PC-3 (cell line): ENCODE data around the gene CCDC192. TPM values are rescaled to one million over a fixed set of nuclear protein-coding genes. Genes with fewer than 3 reads are reported as not detected.

Experiments
- ATAC-seq: fragments of 200-7000 bp; cut with Tn5 transposase; 2 replicates; pipeline ENCODE4 v1.9.1; 2020; ENCODE audit warnings: mild to moderate bottlenecking, moderate library complexity
- BruUV-seq: library from RNA; stranded (reverse); fragments of 400-500 nt; replicated peaks from 2 replicates; lab custom pipeline; 2021; lab: Mats Ljungman, UMichigan
- CTCF ChIA-PET: fragments of 300-600 bp; sonication (Branson Sonifier 250); formaldehyde crosslinking; loops from one replicate; lab custom pipeline; 2022; ENCODE audit warnings: antibody characterized with exemption; lab: Charles Lee
- POLR2A ChIA-PET: fragments of 300-600 bp; sonication (Branson Sonifier 250); formaldehyde crosslinking; loops from one replicate; lab custom pipeline; 2022; ENCODE audit warnings: antibody characterized with exemption; ENCODE audit not compliant: unreplicated experiment; lab: Charles Lee
- DNase-seq: peaks from one replicate; pipeline ENCODE4 v3.0.0-alpha.2; 2015
- H2AFZ ChIP-seq: fragments of 300-600 bp; sonication (generic); 2 replicates; pipeline ENCODE4 v1.6.0; 2016; ENCODE audit warnings: antibody characterized with exemption, low read length
- H3F3A ChIP-seq: fragments of 300-600 bp; sonication (generic); one replicate; pipeline ENCODE4 v1.6.0; 2017; ENCODE audit warnings: antibody characterized with exemption, low read length, control low read depth, mild to moderate bottlenecking; ENCODE audit not compliant: unreplicated experiment
- H3K27ac ChIP-seq: fragments of 300-600 bp; sonication (generic); 2 replicates; pipeline ENCODE4 v1.5.1; 2016; ENCODE audit warnings: mild to moderate bottlenecking, low read length
- H3K27me3 ChIP-seq: fragments of 300-600 bp; sonication (generic); 2 replicates; pipeline ENCODE4 v1.6.1; 2016; ENCODE audit warnings: low read length, mixed read lengths
- H3K36me3 ChIP-seq: fragments of 300-600 bp; sonication (generic); 2 replicates; pipeline ENCODE4 v1.6.1; 2016; ENCODE audit warnings: low read depth, mixed run types, low read length, mixed read lengths
- H3K4me1 ChIP-seq: fragments of 300-600 bp; sonication (generic); 2 replicates; pipeline ENCODE4 v1.5.1; 2016; ENCODE audit warnings: low read length; ENCODE audit not compliant: insufficient read depth
- H3K4me2 ChIP-seq: fragments of 300-600 bp; sonication (generic); 2 replicates; pipeline ENCODE4 v1.6.0; 2016; ENCODE audit warnings: low read length
- H3K4me3 ChIP-seq: fragments of 300-600 bp; sonication (generic); 2 replicates; pipeline ENCODE4 v1.5.1; 2016; ENCODE audit warnings: mild to moderate bottlenecking, low read length, mixed read lengths
- H3K79me2 ChIP-seq: fragments of 300-600 bp; sonication (generic); 2 replicates; pipeline ENCODE4 v1.6.1; 2017; ENCODE audit warnings: low read length, mixed read lengths
- H3K9ac ChIP-seq: fragments of 300-600 bp; sonication (generic); 2 replicates; pipeline ENCODE4 v1.6.0; 2016; ENCODE audit warnings: mild to moderate bottlenecking, low read length
- H3K9me2 ChIP-seq: fragments of 300-600 bp; sonication (generic); replicated peaks from 2 replicates; pipeline ENCODE4 v1.6.1; 2016; ENCODE audit warnings: mixed run types, low read length, mixed read lengths
- H3K9me3 ChIP-seq: fragments of 300-600 bp; sonication (generic); 2 replicates; pipeline ENCODE4 v1.6.1; 2016; ENCODE audit warnings: low read length, mixed read lengths
- H4K20me1 ChIP-seq: fragments of 300-600 bp; sonication (generic); 2 replicates; pipeline ENCODE4 v1.6.1; 2016; ENCODE audit warnings: low read length, mixed read lengths
- CTCF ChIP-seq: fragments of 300-600 bp; sonication (generic); conservative IDR thresholded peaks from 2 replicates; pipeline ENCODE4 v1.5.1; 2017; ENCODE audit warnings: antibody characterized with exemption, low read depth, mild to moderate bottlenecking, low read length
- EZH2 ChIP-seq: fragments of 300-600 bp; sonication (generic); IDR thresholded peaks from one replicate; pipeline ENCODE4 v1.6.1; 2017; ENCODE audit warnings: antibody characterized with exemption, mild to moderate bottlenecking, low read length; ENCODE audit not compliant: unreplicated experiment
- EZH2phosphoT487 ChIP-seq: fragments of 300-600 bp; sonication (generic); IDR thresholded peaks from 2 replicates; pipeline ENCODE4 v1.6.1; 2018; ENCODE audit warnings: mild to moderate bottlenecking, antibody characterized with exemption, low read length, borderline replicate concordance
- intact Hi-C: fragments of 100-400 bp; cut with micrococcal nuclease; formaldehyde crosslinking; loops from 2 replicates; pipeline ENCODE4 v1.9.0; 2023
- total RNA-seq: library from RNA; depleted of rRNA; stranded (reverse); fragments of >200 nt; gene quantifications from 2 replicates; pipeline ENCODE4 v1.2.3, GENCODE V29; 2014

The CCDC192 gene
- total RNA-seq, 1 experiment from 2014 or later: not detected

- H3K4me3 ChIP-seq: no peak overlapping the region
Observed at GRCh38 chr5:127960270-127960691, 257.1 kb downstream of the CCDC192 start.

GRCh38 chr5:127961006-127961762, 258.0 kb downstream of the CCDC192 start:
- no peak overlapping the region for H2AFZ ChIP-seq
- H3F3A ChIP-seq: no peaks in the 10 kb centered on the region
- CTCF ChIA-PET: no interaction called here
- intact Hi-C loops: no loop called here
- H3K36me3 ChIP-seq: no peaks in the 10 kb centered on the region
- no TSS peak for BruUV-seq
- H3K27me3 ChIP-seq: no peaks in the 10 kb centered on the region
- H4K20me1 ChIP-seq: no peaks in the 10 kb centered on the region
- TF ChIP-seq CTCF (no peak), EZH2 (no peak), EZH2phosphoT487 (no peak)
- POLR2A ChIA-PET: no interaction called here
- H3K9ac ChIP-seq: no peak overlapping the region
- no peak overlapping the region for H3K4me3 ChIP-seq
- H3K79me2 ChIP-seq: no peaks in the 10 kb centered on the region
- DNase-seq (no peak), ATAC-seq (no peak)
- H3K27ac ChIP-seq: no peak overlapping the region
- no peak overlapping the region for H3K4me2 ChIP-seq
- no peaks in the 10 kb centered on the region for H3K9me2 ChIP-seq
- H3K9me3 ChIP-seq: no peaks in the 10 kb centered on the region
- peaks cover 39% of the 10 kb centered on the region for H3K4me1 ChIP-seq

More at GRCh38 chr5:127960270-127960691, 257.1 kb downstream of the CCDC192 start:
- no peaks in the 10 kb centered on the region for H3K36me3 ChIP-seq
- ATAC-seq (no peak), DNase-seq (no peak)
- TF ChIP-seq CTCF: no peak
- TF ChIP-seq EZH2phosphoT487: no peak
- TF ChIP-seq EZH2: no peak
- H3K4me1 ChIP-seq: peaks cover 39% of the 10 kb centered on the region
- H3K4me2 ChIP-seq: no peak overlapping the region
- POLR2A ChIA-PET: no interaction called here
- H4K20me1 ChIP-seq: no peaks in the 10 kb centered on the region
- no peak overlapping the region; the same call in 1 of the 2 replicates for H3K9ac ChIP-seq
- H3K27ac ChIP-seq: peak overlapping the region; percentile 90
- H2AFZ ChIP-seq: no peak overlapping the region
- H3F3A ChIP-seq: no peaks in the 10 kb centered on the region
- no peaks in the 10 kb centered on the region for H3K27me3 ChIP-seq
- CTCF ChIA-PET: no interaction called here
- BruUV-seq: no TSS peak
- intact Hi-C loops: no loop called here
- H3K9me2 ChIP-seq: no peaks in the 10 kb centered on the region
- H3K9me3 ChIP-seq: no peaks in the 10 kb centered on the region
- no peaks in the 10 kb centered on the region for H3K79me2 ChIP-seq

GRCh38 chr5:127961763-127962145, 258.6 kb downstream of the CCDC192 start:
- no peaks in the 10 kb centered on the region for H4K20me1 ChIP-seq
- intact Hi-C loops: no loop called here
- H3K36me3 ChIP-seq: no peaks in the 10 kb centered on the region
- no peak overlapping the region for H3K27ac ChIP-seq
- H3K9ac ChIP-seq: no peak overlapping the region
- no peaks in the 10 kb centered on the region for H3K9me3 ChIP-seq
- no peak for ATAC-seq
- CTCF ChIA-PET: no interaction called here
- H3F3A ChIP-seq: no peaks in the 10 kb centered on the region
- no peaks in the 10 kb centered on the region for H3K9me2 ChIP-seq
- no TSS peak for BruUV-seq
- H3K4me1 ChIP-seq: peaks cover 39% of the 10 kb centered on the region
- H3K4me3 ChIP-seq: no peak overlapping the region
- H3K4me2 ChIP-seq: no peak overlapping the region
- no peaks in the 10 kb centered on the region for H3K27me3 ChIP-seq
- TF ChIP-seq EZH2phosphoT487 (no peak), EZH2 (no peak), CTCF (no peak)
- H2AFZ ChIP-seq: no peak overlapping the region
- POLR2A ChIA-PET: no interaction called here
- H3K79me2 ChIP-seq: no peaks in the 10 kb centered on the region
- DNase-seq: no peak
